Upper lobe of left lung (tissue), 4 donors: ENCODE data around the gene APMAP.

Experiments
- CTCF ChIP-seq, 6 experiments: fragments of 450-650 bp in 4 of 6; fragments of 200-600 bp in 2 of 6; sonication (generic) in 2 of 6; IDR thresholded peaks; one replicate each; pipeline ENCODE4 v1.5.1; 2016 to 2019; ENCODE audit warnings: antibody characterized with exemption in 6 of 6
- EP300 ChIP-seq, 4 donors: sonication (generic); formaldehyde crosslinking; IDR thresholded peaks; one replicate each; pipeline ENCODE4 v1.5.1; 2017; ENCODE audit warnings: antibody characterized with exemption in 4 of 4, control low read depth in 2 of 4
- POLR2A ChIP-seq, 4 donors: fragments of 450-650 bp; IDR thresholded peaks; one replicate each; pipeline ENCODE4 v1.5.1; 2016 to 2017; ENCODE audit warnings: antibody characterized with exemption in 4 of 4, mild to moderate bottlenecking in 2 of 4

- TF ChIP-seq CTCF (IDR thresholded peaks at IDR 0.05) (no peak), EP300 (IDR thresholded peaks at IDR 0.05) (no peak), POLR2A (IDR thresholded peaks at IDR 0.05) (no peak)
These were observed 12.1 kb downstream of the APMAP start for GRCh38 chr20:24980291-24981053.
